Cerebellar cortex (tissue), 1 donor: ENCODE results near the gene MCU.
"Not testable (repeated sequence)": the region's sequence is repeated elsewhere in the genome, so short reads cannot be mapped to it uniquely, and the experiment has no call there.

Experiments
- DNase-seq: peaks from one replicate; pipeline ENCODE4 v3.0.0-alpha.2; 2015; ENCODE audit warnings: low spot score

Gene MCU, protein sequence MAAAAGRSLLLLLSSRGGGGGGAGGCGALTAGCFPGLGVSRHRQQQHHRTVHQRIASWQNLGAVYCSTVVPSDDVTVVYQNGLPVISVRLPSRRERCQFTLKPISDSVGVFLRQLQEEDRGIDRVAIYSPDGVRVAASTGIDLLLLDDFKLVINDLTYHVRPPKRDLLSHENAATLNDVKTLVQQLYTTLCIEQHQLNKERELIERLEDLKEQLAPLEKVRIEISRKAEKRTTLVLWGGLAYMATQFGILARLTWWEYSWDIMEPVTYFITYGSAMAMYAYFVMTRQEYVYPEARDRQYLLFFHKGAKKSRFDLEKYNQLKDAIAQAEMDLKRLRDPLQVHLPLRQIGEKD

DNA sequence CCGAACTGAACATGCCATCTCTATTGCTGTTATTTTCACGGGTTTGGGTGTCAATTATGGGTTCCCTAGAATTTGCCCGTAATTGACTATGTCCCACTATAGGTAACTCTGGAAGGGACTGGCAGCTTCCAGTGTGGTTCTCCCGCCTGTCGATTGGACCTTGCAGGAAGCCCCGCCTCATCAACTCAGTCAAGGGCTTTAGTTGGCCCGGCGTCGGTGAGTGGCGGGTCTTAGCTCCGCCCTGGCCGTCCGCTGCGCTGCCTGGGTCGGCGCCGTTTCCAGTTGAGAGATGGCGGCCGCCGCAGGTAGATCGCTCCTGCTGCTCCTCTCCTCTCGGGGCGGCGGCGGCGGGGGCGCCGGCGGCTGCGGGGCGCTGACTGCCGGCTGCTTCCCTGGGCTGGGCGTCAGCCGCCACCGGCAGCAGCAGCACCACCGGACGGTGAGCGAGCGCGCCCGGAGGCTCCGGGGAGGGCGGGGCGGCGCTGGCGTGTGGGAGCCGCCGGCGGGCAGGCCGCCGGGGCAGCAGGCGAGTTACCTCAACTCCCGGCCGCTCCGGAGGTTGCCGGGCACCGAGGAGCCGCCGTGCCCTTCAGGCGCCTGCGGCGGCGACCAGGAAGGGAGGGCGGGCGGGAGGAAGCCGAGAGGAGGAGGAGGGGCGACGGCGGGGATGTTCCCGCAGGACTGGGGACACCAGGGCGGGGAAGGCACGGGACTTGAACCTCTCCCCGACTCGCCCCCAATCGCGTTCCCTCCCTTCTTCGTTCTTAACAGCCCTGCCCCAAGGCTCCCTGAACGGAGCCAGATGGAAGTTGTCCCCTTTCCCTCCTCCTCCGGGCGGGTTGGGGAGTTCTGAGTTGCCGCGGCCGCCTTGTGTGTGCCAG, at the start of gene MCU:
TSS of gene MCU (plus strand) at position 281 of the 881 bp plus-strand sequence. CDS start at position 290, 9 bp downstream.
- DNase-seq: peak; percentile 99

- DNase-seq: no peak
Measured at GRCh38 chr10:72642318-72642717, 49.6 kb upstream of the MCU start.

DNA sequence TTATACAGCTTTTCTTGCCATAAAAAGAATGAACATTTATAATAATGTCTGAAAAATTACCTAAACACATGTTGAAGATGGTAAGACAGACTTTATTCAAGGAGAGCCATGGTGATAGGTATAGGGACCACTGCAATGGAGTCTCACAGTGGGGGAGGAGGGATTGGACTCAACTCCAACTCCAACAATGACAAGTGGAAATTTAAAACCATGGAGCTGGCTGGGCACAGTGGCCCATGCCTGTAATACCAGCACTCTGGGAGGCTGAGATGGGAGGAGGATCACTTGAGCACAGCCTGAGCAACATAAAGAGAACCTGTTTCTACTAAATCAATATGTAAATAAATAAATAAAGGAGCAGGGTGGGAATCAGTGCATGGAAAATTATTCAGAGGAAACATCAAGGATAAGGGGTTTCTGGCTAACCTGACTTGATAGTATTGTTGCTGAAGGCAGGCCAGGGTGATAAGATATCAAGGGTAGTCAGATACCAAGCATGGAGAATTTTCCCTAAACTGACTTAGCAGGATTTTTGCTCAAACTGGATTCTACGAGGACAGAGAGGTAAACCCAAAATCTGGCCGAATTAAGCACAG, 46.6 kb upstream of the MCU start:
- DNase-seq: no peak

DNA sequence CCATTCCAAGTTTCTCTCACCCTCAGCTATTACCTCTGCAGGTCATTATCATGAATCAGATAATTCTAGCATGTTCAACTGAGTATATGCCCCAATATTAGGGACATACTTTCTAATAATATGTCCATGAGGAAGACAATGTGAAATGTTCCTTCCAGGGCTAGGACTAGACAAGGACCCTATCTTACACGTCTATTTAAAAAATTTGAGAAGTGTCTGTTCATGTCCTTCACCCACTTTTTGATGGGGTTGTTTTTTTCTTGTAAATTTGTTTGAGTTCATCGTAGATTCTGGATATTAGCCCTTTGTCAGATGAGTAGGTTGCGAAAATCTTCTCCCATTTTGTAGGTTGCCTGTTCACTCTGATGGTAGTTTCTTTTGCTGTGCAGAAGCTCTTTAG, 45.0 kb upstream of the MCU start:
- DNase-seq: not testable (repeated sequence)

DNA sequence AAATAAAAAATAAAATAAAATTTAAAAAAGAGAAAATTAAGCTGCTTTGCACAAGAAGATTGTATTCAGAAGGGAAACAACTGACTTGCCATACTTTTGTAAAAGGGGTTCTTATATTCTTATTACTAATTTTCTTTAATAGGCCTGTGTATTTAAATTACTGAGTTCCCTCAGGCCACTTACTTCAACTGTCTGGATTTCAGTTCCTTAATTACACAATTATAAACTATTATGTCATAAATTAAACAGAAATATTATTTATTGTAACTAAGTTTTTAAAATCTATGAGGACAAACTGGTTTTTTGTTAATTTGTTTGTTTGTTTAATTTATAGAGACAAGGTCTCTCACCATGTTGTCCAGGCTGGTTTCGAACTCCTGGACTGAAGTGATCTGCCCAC, 43.6 kb upstream of the MCU start:
- DNase-seq: no peak

DNA sequence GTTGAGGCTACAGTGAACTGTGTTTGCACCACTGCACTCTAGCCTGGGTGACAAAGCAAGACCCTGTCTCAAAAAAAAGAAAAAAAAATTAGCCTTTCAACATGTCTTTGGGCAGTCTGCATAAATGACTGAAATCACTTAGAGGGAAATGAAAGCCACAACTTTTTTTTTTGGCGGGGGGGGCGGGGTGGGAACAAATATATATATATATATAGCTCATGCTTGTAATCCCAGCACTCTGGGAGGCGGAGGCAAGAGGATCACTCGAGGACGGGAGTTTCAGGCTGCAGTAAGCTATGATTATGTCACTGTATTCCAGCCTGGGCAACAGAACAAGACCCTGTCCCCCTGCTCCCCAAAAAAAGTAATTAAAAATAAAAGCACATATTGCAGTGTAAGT, 42.7 kb upstream of the MCU start:
- no peak for DNase-seq

GRCh38 chr10:72653383-72654096, 38.4 kb upstream of the MCU start:
- DNase-seq: no peak

- DNase-seq: no peak
Measured at GRCh38 chr10:72654720-72655119, 37.2 kb upstream of the MCU start.

GRCh38 chr10:72658696-72659400, 33.1 kb upstream of the MCU start:
- DNase-seq: peak; percentile 76

GRCh38 chr10:72659694-72660093, 32.2 kb upstream of the MCU start:
- DNase-seq: no peak

GRCh38 chr10:72660220-72660619, 31.7 kb upstream of the MCU start:
- no peak for DNase-seq

GRCh38 chr10:72661431-72661830, 30.5 kb upstream of the MCU start:
- DNase-seq: no peak

DNA sequence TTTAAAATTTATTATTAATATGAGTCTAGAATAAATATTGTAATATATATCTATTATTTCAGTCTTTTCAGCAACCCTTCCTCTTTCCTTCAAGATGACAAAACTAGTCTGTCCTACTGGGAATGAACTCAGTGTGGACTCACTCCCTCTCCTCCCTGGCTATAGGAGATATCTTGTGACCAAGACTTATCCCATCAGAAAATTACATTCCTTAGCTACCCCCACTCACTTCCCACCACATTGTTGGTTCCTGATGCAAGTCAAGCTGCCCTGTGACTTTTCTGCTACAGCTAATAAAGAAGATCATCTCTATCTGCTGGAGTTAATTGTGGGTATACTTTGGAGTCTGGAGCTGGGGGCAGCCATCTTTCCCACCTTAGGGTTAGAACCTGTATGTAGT, 28.0 kb upstream of the MCU start:
- DNase-seq: no peak

DNA sequence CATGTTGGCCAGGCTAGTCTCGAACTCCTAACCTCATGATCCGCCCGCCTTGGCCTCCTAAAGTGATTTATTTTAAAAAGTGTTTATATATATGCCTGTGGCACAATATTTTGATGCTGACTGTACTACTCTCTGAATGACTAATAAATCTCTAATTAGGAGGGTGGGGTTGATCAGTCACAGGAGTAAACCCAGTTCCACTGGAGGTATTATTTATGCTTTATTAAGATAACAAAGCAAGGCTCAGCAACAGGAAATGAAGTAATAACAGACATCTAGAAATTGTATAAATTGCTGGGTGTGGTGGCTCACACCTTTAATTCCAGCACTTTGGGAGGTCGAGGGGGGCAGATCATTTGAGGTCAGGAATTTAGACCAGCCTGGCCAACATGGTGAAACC, 26.0 kb upstream of the MCU start:
- DNase-seq: no peak

GRCh38 chr10:72667207-72667864, 24.6 kb upstream of the MCU start:
- no peak for DNase-seq

DNA sequence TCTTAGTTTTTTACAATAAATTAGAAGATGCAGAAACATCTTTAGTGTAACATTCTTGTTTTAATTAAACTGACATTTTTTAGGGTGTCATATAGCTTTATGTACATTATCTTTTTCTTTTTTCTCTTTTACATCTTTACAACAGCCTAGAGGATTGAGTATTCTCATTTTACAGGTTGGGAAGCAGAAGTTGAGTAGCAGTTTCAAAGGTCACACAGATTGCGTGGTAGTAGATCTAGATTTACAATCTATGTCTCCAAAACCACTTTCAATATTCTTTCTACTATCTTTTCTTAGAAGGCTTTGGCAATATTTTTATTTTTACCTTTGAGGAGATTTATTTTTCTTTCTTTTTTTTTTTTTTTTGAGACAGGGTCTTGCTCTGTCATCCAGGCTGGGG, 18.7 kb upstream of the MCU start:
- no peak for DNase-seq

DNA sequence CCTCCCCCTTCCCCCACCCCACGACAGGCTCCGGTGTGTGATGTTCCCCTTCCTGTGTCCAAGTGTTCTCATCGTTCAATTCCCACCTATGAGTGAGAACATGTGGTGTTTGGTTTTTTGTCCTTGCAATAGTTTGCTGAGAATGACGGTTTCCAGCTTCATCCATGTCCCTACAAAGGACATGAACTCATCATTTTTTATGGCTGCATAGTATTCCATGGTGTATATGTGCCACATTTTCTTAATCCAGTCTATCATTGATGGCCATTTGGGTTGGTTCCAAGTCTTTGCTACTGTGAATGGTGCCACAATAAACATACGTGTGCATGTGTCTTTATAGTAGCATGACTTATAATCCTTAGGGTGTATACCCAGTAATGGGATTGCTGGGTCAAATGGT, 17.8 kb upstream of the MCU start:
- DNase-seq: not testable (repeated sequence)

DNA sequence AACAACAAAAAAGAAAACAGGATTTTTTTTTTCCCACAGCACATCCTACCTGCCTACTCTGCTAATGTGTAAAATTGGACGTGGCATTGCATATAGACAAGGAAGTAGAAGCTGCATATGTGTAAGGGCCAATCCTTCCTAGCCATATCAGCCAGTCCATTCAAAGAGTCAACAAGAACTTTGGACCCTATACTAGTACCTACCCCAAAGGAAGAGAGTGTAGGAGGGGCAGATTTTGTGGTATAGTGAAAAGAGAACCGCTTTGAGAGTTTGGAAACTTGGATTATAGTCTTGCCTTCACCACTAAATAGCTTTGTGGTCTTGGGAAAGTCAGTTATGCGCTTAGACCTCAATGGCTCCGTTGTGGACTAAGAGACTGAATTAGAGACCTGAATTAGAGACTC, 12.1 kb upstream of the MCU start:
- DNase-seq: no peak

- no peak for DNase-seq
Measured at GRCh38 chr10:72682638-72683037, 9.3 kb upstream of the MCU start.

DNA sequence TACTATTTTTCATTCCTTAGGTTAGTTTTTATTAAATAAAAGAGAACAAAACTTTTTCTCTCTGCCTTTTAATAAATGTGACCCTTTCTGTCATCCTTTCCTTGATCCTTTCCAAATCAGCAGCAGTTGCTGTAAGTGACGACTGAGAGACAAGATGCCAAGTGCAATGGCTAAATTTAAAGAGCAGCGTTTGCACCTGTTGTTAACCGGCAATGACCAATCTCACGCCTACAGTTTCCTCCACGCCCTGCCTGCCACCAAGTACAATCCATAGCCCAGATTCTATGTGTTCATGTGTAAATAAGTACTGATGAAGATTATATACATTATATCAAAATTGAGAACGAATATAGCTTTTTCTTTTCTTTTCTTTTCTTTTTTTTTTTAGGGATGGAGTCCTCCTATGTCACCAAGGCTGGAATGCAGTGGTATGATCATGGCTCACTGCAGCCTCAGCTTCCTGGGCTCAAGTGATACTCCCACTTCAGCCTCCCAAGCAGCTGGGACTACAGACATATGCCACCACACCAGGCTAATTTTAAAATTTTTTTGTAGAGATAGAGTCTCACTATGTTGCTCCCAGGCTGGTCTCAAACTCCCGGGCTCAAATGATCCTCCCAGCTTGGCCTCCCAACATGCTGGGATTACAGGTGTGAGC, 6.5 kb upstream of the MCU start:
- peak; percentile 69 for DNase-seq
